MCF 10A (cell line): ENCODE results near the gene GAREM2. TPM values are rescaled to one million over a fixed set of nuclear protein-coding genes. Genes with fewer than 3 reads are reported as not detected.
A peak's percentile ranks its signal among the peaks of the same experiment; 100 is the strongest.

ENCODE experiments used
- Bru-seq: library from RNA; stranded (reverse); fragments of 400-500 nt; gene quantifications from one replicate; lab custom pipeline; 2021; lab: Mats Ljungman, UMichigan
- BruChase-seq, 2 experiments: library from RNA; stranded (reverse); fragments of 400-500 nt; gene quantifications; one replicate each; lab custom pipeline; 2021; lab: Mats Ljungman, UMichigan
- BruUV-seq: library from RNA; stranded (reverse); fragments of 400-500 nt; replicated peaks from 2 replicates; lab custom pipeline; 2021; lab: Mats Ljungman, UMichigan
- CTCF ChIA-PET: fragments of 300-600 bp; sonication (Branson Sonifier 250); formaldehyde crosslinking; extraction: SDS; loops from one replicate; lab custom pipeline; 2021; ENCODE audit warnings: antibody characterized with exemption, inconsistent platforms; lab: Yijun Ruan, JAX
- POLR2A ChIA-PET: fragments of 300-600, 350-650 bp; sonication (Branson Sonifier 250); formaldehyde crosslinking; extraction: SDS; loops from one replicate; lab custom pipeline; 2020; ENCODE audit warnings: antibody characterized with exemption, inconsistent platforms; lab: Yijun Ruan, JAX
- DNase-seq: peaks from one replicate; pipeline ENCODE4 v3.0.0-alpha.2; 2018; ENCODE audit not compliant: unreplicated experiment
- H3K27ac Mint-ChIP-seq: one replicate; pipeline ENCODE4 v1.8.0; 2022; ENCODE audit warnings: mild to moderate bottlenecking, low read depth, mixed read lengths; ENCODE audit not compliant: unreplicated experiment
- H3K27me3 Mint-ChIP-seq: one replicate; pipeline ENCODE4 v1.8.0; 2022; ENCODE audit warnings: mixed read lengths; ENCODE audit not compliant: insufficient read depth, unreplicated experiment
- H3K36me3 Mint-ChIP-seq: one replicate; pipeline ENCODE4 v1.8.0; 2022; ENCODE audit warnings: mild to moderate bottlenecking, moderate library complexity, mixed read lengths; ENCODE audit not compliant: insufficient read depth, unreplicated experiment
- H3K4me1 Mint-ChIP-seq: one replicate; pipeline ENCODE4 v1.8.0; 2022; ENCODE audit warnings: mixed read lengths; ENCODE audit not compliant: insufficient read depth, unreplicated experiment
- H3K4me3 Mint-ChIP-seq: one replicate; pipeline ENCODE4 v1.8.0; 2022; ENCODE audit warnings: mild to moderate bottlenecking, moderate library complexity, mixed read lengths; ENCODE audit not compliant: unreplicated experiment
- H3K9me3 Mint-ChIP-seq: one replicate; pipeline ENCODE4 v1.8.0; 2022; ENCODE audit warnings: mixed read lengths; ENCODE audit not compliant: unreplicated experiment
- CTCF ChIP-seq: fragments of 200-600 bp; IDR thresholded peaks from one replicate; pipeline ENCODE4 v1.8.0; 2022; ENCODE audit warnings: antibody characterized with exemption, mild to moderate bottlenecking; ENCODE audit not compliant: unreplicated experiment
- intact Hi-C: fragments of 100-400 bp; cut with micrococcal nuclease; formaldehyde crosslinking; loops from 2 replicates; pipeline ENCODE4 v1.14.1; 2022
- long read RNA-seq: library from polyadenylated mRNA; stranded (forward); transcript quantifications from one replicate; pipeline ENCODE4 v2.0.0, GENCODE V29; 2022
- total RNA-seq: library from RNA; stranded (reverse); gene quantifications from 2 replicates; pipeline ENCODE4 v1.2.3, GENCODE V29; 2022

The GAREM2 gene
- 0.23 and 1.7 TPM in 2 replicates for total RNA-seq
- Bru-seq, nascent RNA = percentile 18 among the genes with signal in this experiment
- percentile 26 among the genes with signal in this experiment for BruChase-seq, experiment 1, labeled RNA remaining after a 6-hour chase
- BruChase-seq, experiment 2, labeled RNA remaining after a 2-hour chase = percentile 17 among the genes with signal in this experiment
- long read RNA-seq, full-length matches to known transcripts = 1 of 2 reads
- long read RNA-seq, partial matches to known transcripts = 0 of 2 reads
- long read RNA-seq, other reads (novel, unspliced or antisense) = 1 of 2 reads

GRCh38 chr2:26172871-26173775, at the start of gene GAREM2:
Gene GAREM2, plus strand, starts transcription at chr2:26173088. Its CDS starts 133 bp downstream, at chr2:26173221.
- CTCF ChIA-PET = no interaction called here
- Mint-ChIP-seq H3K27me3 (no peaks in the 10 kb centered on the region), H3K4me3 (peak within 1 kb of the TSS; percentile 58), H3K4me1 (peaks cover 6% of the 10 kb centered on the region), H3K36me3 (peaks cover 5% of the 10 kb centered on the region), H3K9me3 (no peaks in the 10 kb centered on the region), H3K27ac (peak within 1 kb of the TSS; percentile 27)
- POLR2A ChIA-PET = interaction anchor here (0.6 kb wide), 1 partner anchor 9 kb away, joined by 3 read pairs; no protein-coding TSS in a partner anchor
- no peak for DNase-seq
- TF ChIP-seq CTCF = no peak
- intact Hi-C loops = no loop called here
- BruUV-seq = no TSS peak

GRCh38 chr2:26123426-26123825, 49.5 kb upstream of the GAREM2 start:
- TF ChIP-seq CTCF = no peak
- ChIA-PET CTCF (no interaction called here), POLR2A (no interaction called here)
- no peak overlapping the region for H3K4me3 Mint-ChIP-seq
- no TSS peak for BruUV-seq
- H3K27ac Mint-ChIP-seq = no peak overlapping the region
- H3K9me3 Mint-ChIP-seq = no peaks in the 10 kb centered on the region
- DNase-seq = no peak
- H3K4me1 Mint-ChIP-seq = no peaks in the 10 kb centered on the region
- intact Hi-C loops = no loop called here
- H3K27me3 Mint-ChIP-seq = no peaks in the 10 kb centered on the region
- peaks cover 29% of the 10 kb centered on the region for H3K36me3 Mint-ChIP-seq

GRCh38 chr2:26126074-26126473, 46.8 kb upstream of the GAREM2 start:
- H3K9me3 Mint-ChIP-seq = no peaks in the 10 kb centered on the region
- no TSS peak for BruUV-seq
- no peaks in the 10 kb centered on the region for H3K4me1 Mint-ChIP-seq
- peaks cover 43% of the 10 kb centered on the region for H3K36me3 Mint-ChIP-seq
- H3K27ac Mint-ChIP-seq = no peak overlapping the region
- ChIA-PET POLR2A (interaction anchor here (0.8 to 1.0 kb wide), 2 partner anchors 11 to 92 kb away, joined by 3 read pairs; no protein-coding TSS in a partner anchor), CTCF (interaction anchor here (0.6 to 0.8 kb wide), 6 partner anchors 10 to 201 kb away, joined by 3 to 5 read pairs (median 4); no protein-coding TSS in a partner anchor)
- TF ChIP-seq CTCF = no peak
- no peak for DNase-seq
- H3K27me3 Mint-ChIP-seq = no peaks in the 10 kb centered on the region
- H3K4me3 Mint-ChIP-seq = no peak overlapping the region
- intact Hi-C loops = no loop called here

GRCh38 chr2:26128176-26128575, 44.7 kb upstream of the GAREM2 start:
- Mint-ChIP-seq H3K4me1 (no peaks in the 10 kb centered on the region), H3K9me3 (no peaks in the 10 kb centered on the region), H3K27me3 (no peaks in the 10 kb centered on the region), H3K36me3 (peaks cover 43% of the 10 kb centered on the region), H3K27ac (no peak overlapping the region), H3K4me3 (no peak overlapping the region)
- TF ChIP-seq CTCF = no peak
- DNase-seq = no peak
- no TSS peak for BruUV-seq
- intact Hi-C loops = no loop called here
- POLR2A ChIA-PET = interaction anchor here (0.7 to 1.8 kb wide), 2 partner anchors 21 to 120 kb away, joined by 3 to 6 read pairs; no protein-coding TSS in a partner anchor
- CTCF ChIA-PET = interaction anchor here (0.7 kb wide), 1 partner anchor 130 kb away, joined by 3 read pairs; no protein-coding TSS in a partner anchor
